NB4 (cell line): Measurements from ENCODE around the gene CDHR2.

ENCODE experiments used
- POLR2A ChIP-seq: IDR thresholded peaks from 2 replicates; pipeline ENCODE4 v1.6.1; 2011; ENCODE audit warnings: mild to moderate bottlenecking; ENCODE audit not compliant: insufficient read length; ENCODE audit errors: extremely low read depth
- TF ChIP-seq, protein P1 (sequence below): IDR thresholded peaks from one replicate; pipeline ENCODE4 v1.5.1; 2012; ENCODE audit warnings: low read depth, low read length
- TF ChIP-seq, protein P2 (sequence below): IDR thresholded peaks from 2 replicates; pipeline ENCODE4 v1.6.1; 2011; ENCODE audit warnings: low read depth, low read length

DNA sequence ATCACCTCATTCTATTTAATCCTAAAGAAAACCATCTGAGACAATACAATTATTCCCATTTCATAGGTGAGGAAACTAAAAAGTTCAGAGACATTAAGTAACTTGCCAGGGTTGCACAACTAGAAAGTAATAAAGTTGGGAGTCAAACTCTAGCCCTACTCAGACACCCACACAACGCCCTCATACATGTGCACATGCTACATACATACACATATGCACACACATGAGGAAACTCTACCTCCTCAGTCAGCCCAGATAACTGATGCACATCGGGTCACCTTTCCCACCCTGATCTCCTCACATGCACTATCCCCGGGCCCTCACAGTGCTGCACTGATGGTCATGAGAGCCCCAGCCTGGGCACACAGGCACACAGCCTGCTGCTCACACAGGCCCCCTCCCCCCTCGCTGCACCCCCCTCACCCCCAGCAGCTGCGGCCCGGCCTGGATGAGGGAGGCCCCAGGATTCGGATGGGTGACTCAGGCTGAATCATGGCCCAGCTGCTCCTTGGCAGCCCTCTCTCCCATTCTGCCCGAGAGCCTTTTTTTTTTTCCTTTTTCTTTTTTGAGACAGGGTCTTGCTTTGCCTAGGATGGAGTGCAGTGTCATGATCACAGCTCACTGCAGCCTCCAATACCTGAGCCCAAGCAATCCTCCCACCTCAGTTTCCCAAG is 65.8 kb downstream of the CDHR2 start:
- no peak for TF ChIP-seq POLR2A
- TF ChIP-seq, protein P1, sequence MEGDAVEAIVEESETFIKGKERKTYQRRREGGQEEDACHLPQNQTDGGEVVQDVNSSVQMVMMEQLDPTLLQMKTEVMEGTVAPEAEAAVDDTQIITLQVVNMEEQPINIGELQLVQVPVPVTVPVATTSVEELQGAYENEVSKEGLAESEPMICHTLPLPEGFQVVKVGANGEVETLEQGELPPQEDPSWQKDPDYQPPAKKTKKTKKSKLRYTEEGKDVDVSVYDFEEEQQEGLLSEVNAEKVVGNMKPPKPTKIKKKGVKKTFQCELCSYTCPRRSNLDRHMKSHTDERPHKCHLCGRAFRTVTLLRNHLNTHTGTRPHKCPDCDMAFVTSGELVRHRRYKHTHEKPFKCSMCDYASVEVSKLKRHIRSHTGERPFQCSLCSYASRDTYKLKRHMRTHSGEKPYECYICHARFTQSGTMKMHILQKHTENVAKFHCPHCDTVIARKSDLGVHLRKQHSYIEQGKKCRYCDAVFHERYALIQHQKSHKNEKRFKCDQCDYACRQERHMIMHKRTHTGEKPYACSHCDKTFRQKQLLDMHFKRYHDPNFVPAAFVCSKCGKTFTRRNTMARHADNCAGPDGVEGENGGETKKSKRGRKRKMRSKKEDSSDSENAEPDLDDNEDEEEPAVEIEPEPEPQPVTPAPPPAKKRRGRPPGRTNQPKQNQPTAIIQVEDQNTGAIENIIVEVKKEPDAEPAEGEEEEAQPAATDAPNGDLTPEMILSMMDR: no peak
- TF ChIP-seq, protein P2, sequence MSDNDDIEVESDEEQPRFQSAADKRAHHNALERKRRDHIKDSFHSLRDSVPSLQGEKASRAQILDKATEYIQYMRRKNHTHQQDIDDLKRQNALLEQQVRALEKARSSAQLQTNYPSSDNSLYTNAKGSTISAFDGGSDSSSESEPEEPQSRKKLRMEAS: no peak
